SK-N-SH treated with all-trans-retinoic acid at 6 μM for 48 hours (cell line): ENCODE data around the gene SSR2.

Source experiments
- BACH2 ChIP-seq: fragments of 250-450 bp; sonication (Bioruptor Pico); IDR thresholded peaks from 2 replicates; pipeline ENCODE4 v1.9.0; 2021; ENCODE audit warnings: mild to moderate bottlenecking, borderline replicate concordance
- ESRRG ChIP-seq: fragments of 250-450 bp; sonication (Bioruptor Pico); IDR thresholded peaks from 2 replicates; pipeline ENCODE4 v1.6.1; 2021; ENCODE audit warnings: mild to moderate bottlenecking
- ISL1 ChIP-seq: fragments of 250-450 bp; sonication (Bioruptor Pico); IDR thresholded peaks from 2 replicates; pipeline ENCODE4 v2.1.2; 2022; ENCODE audit warnings: mild to moderate bottlenecking, moderate library complexity
- TCF4 ChIP-seq: fragments of 250-450 bp; sonication (Bioruptor Pico); IDR thresholded peaks from 2 replicates; pipeline ENCODE4 v1.8.0; 2021; ENCODE audit warnings: mild to moderate bottlenecking, moderate library complexity, borderline replicate concordance
- TOX ChIP-seq: fragments of 250-450 bp; sonication (Bioruptor Pico); IDR thresholded peaks from 2 replicates; pipeline ENCODE4 v1.8.0; 2021; ENCODE audit warnings: mild to moderate bottlenecking, moderate library complexity, borderline replicate concordance
- ZNF8 ChIP-seq: fragments of 450-650 bp; formaldehyde crosslinking; IDR thresholded peaks from 2 replicates; pipeline ENCODE4 v1.5.0; 2020; ENCODE audit warnings: mild to moderate bottlenecking, moderate library complexity
- TF ChIP-seq, protein P1 (sequence below): fragments of 250-450 bp; sonication (Bioruptor Pico); IDR thresholded peaks from 2 replicates; pipeline ENCODE4 v1.5.0; 2020; ENCODE audit warnings: mild to moderate bottlenecking, moderate library complexity
- TF ChIP-seq, protein P2 (sequence below): fragments of 250-450 bp; sonication (Bioruptor Pico); IDR thresholded peaks from 2 replicates; pipeline ENCODE4 v1.5.1; 2020; ENCODE audit warnings: low read depth, mild to moderate bottlenecking, moderate library complexity

DNA sequence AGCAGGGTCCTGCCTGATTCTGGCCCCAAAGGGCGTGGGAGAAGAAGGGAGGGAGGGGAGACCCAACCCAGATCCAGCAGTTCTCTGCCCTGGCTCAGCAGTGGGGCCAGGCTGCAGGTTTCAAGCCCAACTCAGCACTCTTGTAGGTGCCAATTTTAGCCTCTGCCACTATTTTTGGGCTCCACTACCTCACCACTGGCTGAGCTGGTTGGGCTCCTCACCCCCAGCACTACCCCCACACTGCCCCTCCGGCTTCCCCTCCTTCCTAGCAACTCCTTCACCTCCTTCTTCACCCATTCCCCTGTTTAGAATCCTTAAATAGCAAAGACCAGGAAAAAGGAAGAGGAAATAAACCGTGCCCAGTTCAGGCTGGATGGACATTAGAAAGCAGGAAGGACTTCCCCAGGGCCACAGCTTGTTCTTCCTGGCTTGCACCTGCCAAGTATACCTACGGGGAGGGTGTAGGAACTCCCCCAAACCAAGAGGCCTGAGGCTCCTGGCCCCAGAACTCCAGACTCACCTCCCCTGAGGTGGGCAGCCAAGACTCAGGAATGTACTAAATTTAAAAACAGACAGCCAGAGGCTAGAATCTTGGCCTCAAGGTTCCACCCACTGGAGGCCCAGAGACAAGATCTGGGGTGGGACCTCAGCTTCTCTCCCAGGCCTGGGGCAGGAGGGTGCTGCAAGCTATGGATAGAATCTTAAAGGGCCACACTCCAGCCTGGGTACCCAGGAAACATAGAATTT, 41.0 kb downstream of the SSR2 start:
- TF ChIP-seq ESRRG (CRISPR knock-in tag) (no peak), ISL1 (CRISPR knock-in tag) (no peak), TCF4 (CRISPR knock-in tag) (no peak), TOX (CRISPR knock-in tag) (no peak), BACH2 (no peak), ZNF8 (CRISPR knock-in tag) (no peak)
- TF ChIP-seq, protein P1, sequence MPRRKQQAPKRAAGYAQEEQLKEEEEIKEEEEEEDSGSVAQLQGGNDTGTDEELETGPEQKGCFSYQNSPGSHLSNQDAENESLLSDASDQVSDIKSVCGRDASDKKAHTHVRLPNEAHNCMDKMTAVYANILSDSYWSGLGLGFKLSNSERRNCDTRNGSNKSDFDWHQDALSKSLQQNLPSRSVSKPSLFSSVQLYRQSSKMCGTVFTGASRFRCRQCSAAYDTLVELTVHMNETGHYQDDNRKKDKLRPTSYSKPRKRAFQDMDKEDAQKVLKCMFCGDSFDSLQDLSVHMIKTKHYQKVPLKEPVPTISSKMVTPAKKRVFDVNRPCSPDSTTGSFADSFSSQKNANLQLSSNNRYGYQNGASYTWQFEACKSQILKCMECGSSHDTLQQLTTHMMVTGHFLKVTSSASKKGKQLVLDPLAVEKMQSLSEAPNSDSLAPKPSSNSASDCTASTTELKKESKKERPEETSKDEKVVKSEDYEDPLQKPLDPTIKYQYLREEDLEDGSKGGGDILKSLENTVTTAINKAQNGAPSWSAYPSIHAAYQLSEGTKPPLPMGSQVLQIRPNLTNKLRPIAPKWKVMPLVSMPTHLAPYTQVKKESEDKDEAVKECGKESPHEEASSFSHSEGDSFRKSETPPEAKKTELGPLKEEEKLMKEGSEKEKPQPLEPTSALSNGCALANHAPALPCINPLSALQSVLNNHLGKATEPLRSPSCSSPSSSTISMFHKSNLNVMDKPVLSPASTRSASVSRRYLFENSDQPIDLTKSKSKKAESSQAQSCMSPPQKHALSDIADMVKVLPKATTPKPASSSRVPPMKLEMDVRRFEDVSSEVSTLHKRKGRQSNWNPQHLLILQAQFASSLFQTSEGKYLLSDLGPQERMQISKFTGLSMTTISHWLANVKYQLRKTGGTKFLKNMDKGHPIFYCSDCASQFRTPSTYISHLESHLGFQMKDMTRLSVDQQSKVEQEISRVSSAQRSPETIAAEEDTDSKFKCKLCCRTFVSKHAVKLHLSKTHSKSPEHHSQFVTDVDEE (CRISPR knock-in tag): no peak
- TF ChIP-seq, protein P2, sequence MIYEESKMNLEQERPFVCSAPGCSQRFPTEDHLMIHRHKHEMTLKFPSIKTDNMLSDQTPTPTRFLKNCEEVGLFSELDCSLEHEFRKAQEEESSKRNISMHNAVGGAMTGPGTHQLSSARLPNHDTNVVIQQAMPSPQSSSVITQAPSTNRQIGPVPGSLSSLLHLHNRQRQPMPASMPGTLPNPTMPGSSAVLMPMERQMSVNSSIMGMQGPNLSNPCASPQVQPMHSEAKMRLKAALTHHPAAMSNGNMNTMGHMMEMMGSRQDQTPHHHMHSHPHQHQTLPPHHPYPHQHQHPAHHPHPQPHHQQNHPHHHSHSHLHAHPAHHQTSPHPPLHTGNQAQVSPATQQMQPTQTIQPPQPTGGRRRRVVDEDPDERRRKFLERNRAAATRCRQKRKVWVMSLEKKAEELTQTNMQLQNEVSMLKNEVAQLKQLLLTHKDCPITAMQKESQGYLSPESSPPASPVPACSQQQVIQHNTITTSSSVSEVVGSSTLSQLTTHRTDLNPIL: no peak
